OCI-LY7 (cell line): Measurements from ENCODE around the gene DUS1L.

Experiments used
- EZH2phosphoT487 ChIP-seq: fragments of 200-600 bp; sonication (generic); IDR thresholded peaks from 2 replicates; pipeline ENCODE4 v1.6.1; 2018; ENCODE audit warnings: low read depth, borderline replicate concordance, mild to moderate bottlenecking, mixed run types, antibody characterized with exemption, low read length, moderate library complexity, mixed read lengths
- TF ChIP-seq, protein P1 (sequence below): fragments of 200-600 bp; sonication (generic); conservative IDR thresholded peaks from 2 replicates; pipeline ENCODE4 v1.5.1; 2014; ENCODE audit warnings: mild to moderate bottlenecking, antibody characterized with exemption, low read length, moderate library complexity, mixed read lengths

DNA sequence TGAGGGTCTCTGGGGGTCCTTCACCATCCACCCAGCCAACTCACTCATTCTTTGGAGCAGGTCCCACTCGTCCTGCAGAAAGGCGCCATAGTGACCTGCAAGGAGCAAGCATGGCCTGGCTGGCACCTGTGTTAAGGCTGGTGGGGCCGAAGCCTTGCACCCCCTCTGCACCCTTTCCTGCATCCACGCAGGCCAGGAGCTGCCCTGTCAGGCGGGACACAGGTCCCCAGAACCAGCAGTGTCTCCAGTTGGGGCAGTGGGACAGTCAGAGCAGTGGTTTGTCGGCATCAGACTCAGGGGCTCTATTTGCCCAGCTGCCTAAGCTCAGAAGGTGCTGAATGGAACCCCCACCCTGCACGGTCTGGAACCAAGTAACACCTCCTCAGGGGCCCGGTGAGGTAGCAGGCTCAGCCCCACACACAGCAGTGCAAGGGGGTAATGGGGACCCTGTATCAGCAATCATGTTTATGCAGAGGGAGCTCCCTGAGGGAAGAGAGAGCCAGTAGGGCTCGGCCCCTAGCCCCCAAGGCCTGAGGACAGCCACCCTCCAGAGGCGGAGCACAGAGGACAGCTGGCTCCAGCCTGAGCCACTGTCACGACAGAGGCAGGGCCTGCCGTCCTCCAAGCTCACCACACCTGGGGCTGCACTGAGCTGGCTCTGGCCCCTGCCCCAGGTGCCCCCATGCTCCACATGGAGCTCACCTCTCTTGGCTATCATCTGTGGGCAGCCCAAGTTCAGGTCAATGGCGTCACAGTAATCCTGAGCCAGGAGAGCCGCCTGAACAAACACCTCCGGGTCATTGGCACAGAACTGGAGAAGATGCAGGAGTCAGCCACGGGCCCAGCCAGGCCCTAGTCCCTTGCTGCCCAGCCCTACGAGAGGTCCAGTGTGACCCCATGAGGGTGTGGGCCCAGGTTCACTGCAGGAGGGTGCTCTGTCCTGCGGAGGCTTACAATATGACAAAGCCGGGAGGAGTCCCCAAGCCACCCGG, 1.9 kb downstream of the DUS1L start:
- TF ChIP-seq, protein P1, sequence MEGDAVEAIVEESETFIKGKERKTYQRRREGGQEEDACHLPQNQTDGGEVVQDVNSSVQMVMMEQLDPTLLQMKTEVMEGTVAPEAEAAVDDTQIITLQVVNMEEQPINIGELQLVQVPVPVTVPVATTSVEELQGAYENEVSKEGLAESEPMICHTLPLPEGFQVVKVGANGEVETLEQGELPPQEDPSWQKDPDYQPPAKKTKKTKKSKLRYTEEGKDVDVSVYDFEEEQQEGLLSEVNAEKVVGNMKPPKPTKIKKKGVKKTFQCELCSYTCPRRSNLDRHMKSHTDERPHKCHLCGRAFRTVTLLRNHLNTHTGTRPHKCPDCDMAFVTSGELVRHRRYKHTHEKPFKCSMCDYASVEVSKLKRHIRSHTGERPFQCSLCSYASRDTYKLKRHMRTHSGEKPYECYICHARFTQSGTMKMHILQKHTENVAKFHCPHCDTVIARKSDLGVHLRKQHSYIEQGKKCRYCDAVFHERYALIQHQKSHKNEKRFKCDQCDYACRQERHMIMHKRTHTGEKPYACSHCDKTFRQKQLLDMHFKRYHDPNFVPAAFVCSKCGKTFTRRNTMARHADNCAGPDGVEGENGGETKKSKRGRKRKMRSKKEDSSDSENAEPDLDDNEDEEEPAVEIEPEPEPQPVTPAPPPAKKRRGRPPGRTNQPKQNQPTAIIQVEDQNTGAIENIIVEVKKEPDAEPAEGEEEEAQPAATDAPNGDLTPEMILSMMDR: no peak
- no peak for TF ChIP-seq EZH2phosphoT487
